DMS53 treated with DMSO at 0.1 percent for 48 hours (cell line): ENCODE results near the gene GPR137B.
A peak's percentile ranks its signal among the peaks of the same experiment; 100 is the strongest.

Experiments
- DNase-seq: peaks from one replicate; lab custom pipeline; 2025; ENCODE audit not compliant: unreplicated experiment; lab: John Stamatoyannopoulos, UW

GPR137B gene

DNA sequence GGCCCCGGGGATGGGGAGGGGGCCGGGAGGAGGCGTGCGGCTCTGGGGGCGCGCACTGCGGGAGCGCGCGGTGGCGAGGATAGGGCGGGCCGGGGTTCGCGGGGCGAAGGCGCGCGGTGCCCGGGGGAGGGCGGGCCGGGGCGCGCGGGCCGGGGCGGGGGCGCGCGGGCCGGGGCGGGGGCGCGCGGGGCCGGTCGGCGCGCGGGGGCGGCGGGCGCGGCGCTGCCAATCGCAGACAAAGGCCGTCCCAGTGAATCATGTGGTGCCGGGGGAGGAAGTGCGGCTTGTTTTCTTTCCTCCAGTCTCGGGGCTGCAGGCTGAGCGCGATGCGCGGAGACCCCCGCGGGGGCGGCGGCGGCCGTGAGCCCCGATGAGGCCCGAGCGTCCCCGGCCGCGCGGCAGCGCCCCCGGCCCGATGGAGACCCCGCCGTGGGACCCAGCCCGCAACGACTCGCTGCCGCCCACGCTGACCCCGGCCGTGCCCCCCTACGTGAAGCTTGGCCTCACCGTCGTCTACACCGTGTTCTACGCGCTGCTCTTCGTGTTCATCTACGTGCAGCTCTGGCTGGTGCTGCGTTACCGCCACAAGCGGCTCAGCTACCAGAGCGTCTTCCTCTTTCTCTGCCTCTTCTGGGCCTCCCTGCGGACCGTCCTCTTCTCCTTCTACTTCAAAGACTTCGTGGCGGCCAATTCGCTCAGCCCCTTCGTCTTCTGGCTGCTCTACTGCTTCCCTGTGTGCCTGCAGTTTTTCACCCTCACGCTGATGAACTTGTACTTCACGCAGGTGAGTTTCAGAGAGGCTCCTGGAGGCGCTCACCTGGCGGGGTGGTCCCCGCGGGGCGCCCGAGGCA, at the start of gene GPR137B:
TSS of gene GPR137B (plus strand) at position 287 of the 851 bp plus-strand sequence. CDS start at position 371, 84 bp downstream.
- DNase-seq, result peak; percentile 11

GRCh38 chr1:236092899-236093298, 49.4 kb upstream of the GPR137B start:
- no peak for DNase-seq

- no peak for DNase-seq
Measured at GRCh38 chr1:236095705-236096520, 46.4 kb upstream of the GPR137B start.

GRCh38 chr1:236096660-236097482, 45.5 kb upstream of the GPR137B start:
- peak; percentile 54 for DNase-seq

DNA sequence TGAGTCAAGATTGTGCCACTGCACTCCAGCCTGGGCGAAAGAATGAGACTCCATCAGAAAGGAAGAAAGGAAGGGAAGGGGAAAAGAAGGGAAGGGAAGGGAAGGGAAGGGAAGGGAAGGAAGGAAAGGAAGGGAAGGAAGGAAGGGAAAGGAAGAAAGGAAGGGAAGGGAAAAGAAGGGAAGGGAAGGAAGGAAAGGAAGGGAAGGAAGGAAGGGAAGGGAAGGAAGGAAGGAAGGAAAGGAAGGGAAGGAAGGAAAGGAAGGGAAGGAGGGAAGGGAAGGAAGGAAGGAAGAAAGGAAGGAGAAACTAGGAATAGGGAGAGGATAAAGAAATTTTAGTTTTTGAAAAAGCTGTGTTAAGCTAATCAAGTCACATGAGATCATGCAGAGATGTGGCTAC, 44.1 kb upstream of the GPR137B start:
- no peak for DNase-seq

DNA sequence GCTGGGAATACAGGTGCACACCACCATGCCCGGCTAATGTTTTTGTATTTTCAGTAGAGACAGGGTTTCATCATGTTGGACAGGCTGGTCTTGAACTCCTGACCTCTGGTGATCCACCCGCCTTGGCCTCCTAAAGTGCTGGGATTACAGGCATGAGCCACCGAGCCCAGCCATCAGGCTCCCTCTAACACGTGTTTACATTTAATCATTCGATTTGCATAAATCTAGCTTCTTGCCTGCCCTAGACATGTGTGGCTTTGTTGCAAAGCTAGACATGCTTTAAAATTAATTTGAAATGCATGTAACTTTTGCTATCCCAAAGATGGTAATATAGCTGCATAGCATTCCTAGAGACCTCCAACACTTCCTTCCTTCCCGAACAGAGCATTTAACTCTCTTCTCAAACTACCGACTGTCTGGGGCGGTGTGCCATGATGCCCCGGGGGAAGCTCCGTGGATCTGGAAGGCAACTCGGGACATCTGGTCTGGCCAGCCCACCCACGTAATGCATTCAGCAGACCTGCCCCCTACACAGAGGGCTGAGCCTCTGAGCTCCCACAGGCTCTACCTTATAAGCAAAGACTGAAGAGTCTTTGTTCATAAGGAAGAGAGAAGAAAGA, 42.9 kb upstream of the GPR137B start:
- no peak for DNase-seq

- DNase-seq, result no peak
Measured at GRCh38 chr1:236100799-236101198, 41.5 kb upstream of the GPR137B start.

DNA sequence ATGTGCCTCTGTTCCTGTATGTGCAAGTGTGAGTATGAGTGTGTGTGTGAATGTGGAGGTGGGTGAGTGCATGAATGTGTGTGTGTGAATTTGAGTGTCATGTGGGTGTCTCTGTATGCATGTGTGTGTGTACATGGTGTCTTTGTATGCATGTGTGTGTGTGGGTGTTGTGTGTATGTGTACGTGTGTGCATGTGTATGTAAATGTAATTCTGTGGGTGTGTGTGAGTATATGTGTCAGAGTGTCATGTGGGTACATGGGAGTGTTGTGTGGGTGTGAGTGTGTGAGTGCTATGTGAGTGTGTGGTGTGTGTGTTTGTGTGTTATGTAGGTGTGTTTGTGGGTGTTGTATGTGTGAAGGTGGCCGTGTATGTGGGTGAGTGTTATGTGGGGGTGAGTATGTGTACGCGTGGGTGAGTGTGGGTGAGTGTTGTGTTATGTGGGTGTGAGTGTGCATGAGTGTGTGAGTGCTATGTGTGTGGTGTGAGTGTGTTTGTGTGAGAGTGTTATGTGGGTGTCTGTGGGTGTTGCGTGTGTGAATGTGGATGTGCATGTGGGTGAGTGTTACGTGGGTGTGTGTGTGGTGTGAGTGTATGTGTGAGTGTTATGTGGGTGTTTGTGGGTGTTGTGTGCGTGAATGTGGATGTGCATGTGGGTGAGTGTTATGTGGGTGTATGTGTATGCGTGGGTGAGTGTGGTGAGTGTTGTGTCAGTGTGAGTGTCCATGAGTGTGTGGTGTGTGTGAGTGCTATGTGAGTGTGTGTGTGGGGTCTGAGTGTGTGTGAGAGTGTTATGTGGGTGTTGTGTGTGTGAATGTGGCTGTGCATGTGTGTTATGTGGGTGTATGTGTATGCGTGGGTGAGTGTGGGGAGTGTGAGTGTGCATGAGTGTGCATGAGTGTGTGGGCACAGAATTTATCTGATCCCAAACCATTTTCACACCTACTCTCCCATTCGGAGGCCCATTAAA, 40.8 kb upstream of the GPR137B start:
- no peak for DNase-seq

GRCh38 chr1:236102611-236103010, 39.7 kb upstream of the GPR137B start:
- DNase-seq, result no peak

DNA sequence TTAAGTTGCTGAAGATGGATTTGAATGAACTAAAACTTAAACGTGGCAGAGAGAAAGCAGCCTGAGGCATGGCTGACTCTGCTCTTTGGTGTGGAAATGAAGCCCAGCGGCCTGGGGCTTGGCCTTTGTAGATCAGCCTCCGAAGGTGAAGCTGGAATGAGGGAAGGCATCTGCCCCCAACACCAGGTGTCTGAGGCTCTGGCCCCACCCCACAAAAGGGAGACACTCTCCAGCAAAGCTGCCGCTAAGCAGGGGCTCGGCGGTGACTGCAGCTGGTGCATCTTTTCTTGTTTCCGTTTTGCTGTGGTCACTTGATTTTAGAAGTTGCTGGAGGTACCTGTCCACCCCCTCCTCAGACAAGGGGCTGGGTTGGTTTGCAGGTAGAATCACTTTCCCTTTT, 39.3 kb upstream of the GPR137B start:
- no peak for DNase-seq

DNA sequence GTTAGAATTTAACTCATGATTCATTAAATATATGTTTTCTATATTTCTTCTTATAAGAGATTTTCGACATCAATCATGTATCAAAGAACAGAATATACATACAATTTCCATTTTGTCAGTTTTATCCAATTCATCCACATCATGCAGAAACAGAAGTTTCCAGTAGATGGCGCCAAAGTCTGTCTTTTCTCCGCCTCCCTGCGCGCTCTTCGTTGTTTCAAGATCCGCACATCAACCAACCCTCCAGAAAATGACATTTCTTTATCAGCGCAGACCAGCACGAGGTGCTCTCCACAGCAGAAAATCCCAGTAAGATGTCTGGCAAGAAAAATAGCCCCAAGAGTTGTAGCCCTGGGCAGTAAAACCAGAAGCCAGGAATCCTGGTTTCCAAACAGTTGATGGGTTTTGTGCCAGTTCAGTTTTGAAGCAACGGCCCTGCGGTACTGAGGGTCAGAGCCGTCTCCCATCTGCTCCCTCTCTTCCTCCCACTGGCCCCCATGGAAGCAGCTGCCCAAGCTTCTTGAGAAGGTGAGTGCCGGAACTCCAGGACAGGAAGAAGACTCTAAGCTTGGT, 38.6 kb upstream of the GPR137B start:
- DNase-seq, result peak; percentile 47

GRCh38 chr1:236107121-236107907, 35.0 kb upstream of the GPR137B start:
- DNase-seq, result no peak

- DNase-seq, result no peak
Measured at GRCh38 chr1:236108027-236108648, 34.2 kb upstream of the GPR137B start.

GRCh38 chr1:236110137-236110536, 32.2 kb upstream of the GPR137B start:
- no peak for DNase-seq

DNA sequence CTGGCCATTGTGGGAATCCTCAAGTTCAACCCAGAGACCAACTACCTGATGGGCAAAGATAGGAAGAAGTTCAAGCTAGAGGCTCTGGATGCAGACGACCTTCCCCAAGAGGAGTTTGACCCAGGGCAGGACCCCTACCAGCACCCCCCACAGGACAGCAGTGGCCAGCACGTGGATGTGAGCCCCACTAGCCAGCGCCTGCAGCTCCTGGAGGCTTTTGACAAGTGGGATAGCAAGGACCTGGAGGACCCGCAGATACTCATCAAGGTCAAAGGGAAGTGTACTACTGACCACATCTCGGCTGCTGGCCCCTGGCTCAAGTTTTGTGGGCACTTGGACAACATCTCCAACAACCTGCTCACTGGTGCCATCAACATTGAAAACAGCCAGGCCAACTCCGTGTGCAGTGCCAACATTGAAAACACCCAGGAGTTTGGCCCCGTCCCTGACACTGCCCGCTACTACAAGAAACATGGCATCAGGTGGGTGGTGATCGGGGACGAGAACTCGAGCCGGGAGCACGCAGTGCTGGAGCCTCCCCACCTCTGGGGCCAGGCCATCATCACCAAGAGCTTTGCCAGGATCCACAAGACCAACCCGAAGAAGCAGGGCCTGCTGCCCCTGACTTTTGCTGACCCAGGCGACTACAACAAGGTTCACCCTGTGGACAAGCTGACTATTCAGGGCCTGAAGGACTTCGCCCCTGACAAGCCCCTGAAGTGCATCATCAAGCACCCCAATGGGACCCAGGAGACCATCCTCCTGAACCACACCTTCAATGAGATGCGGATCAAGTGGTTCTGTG, 30.6 kb upstream of the GPR137B start:
- DNase-seq, result no peak

- DNase-seq, result no peak
Measured at GRCh38 chr1:236112332-236112627, 30.1 kb upstream of the GPR137B start.

GRCh38 chr1:236113324-236114032, 28.9 kb upstream of the GPR137B start:
- no peak for DNase-seq
